SK-N-SH (cell line): ENCODE data around the gene TASOR2.

Source experiments
- CHD2 ChIP-seq: fragments of 150-350 bp; IDR thresholded peaks from 2 replicates; pipeline ENCODE4 v1.6.1; 2018; ENCODE audit warnings: low read length; ENCODE audit not compliant: partially characterized antibody
- CTCF ChIP-seq: fragments of 200-600 bp; sonication (generic); IDR thresholded peaks from 2 replicates; pipeline ENCODE4 v1.6.1; 2017; ENCODE audit warnings: antibody characterized with exemption, mild to moderate bottlenecking, moderate library complexity
- EP300 ChIP-seq, 2 experiments: IDR thresholded peaks; 2 replicates each; pipeline versions ENCODE4 v1.4.0 to v1.6.1; 2012; ENCODE audit warnings: borderline replicate concordance in 1 of 2, low read depth in 1 of 2, low read length in 1 of 2
- FOXJ3 ChIP-seq: sonication (generic); formaldehyde crosslinking; IDR thresholded peaks from 2 replicates; pipeline ENCODE4 v1.5.1; 2020; ENCODE audit warnings: mild to moderate bottlenecking, missing genetic modification reagents
- GABPA ChIP-seq: IDR thresholded peaks from 2 replicates; pipeline ENCODE4 v1.4.0; 2012; ENCODE audit warnings: low read depth, mild to moderate bottlenecking
- JUND ChIP-seq: IDR thresholded peaks from 2 replicates; pipeline ENCODE4 v1.4.0; 2012
- MAX ChIP-seq: IDR thresholded peaks from 2 replicates; pipeline ENCODE4 v1.4.0; 2012; ENCODE audit warnings: low read depth
- MEF2A ChIP-seq: IDR thresholded peaks from 2 replicates; pipeline ENCODE4 v1.4.0; 2012; ENCODE audit warnings: low read depth, borderline replicate concordance
- POLR2AphosphoS5 ChIP-seq: IDR thresholded peaks from 2 replicates; pipeline ENCODE4 v1.6.1; 2012; ENCODE audit warnings: low read depth, low read length
- REST ChIP-seq: IDR thresholded peaks from 2 replicates; pipeline ENCODE4 v1.6.1; 2012; ENCODE audit warnings: mild to moderate bottlenecking, low read depth, low read length, moderate library complexity
- RFX5 ChIP-seq: IDR thresholded peaks from 2 replicates; pipeline ENCODE4 v1.6.1; 2012; ENCODE audit warnings: mild to moderate bottlenecking, improper control_type of control experiment, low read length
- TEAD4 ChIP-seq: IDR thresholded peaks from 2 replicates; pipeline ENCODE4 v1.4.0; 2012; ENCODE audit warnings: mild to moderate bottlenecking, borderline replicate concordance; ENCODE audit not compliant: insufficient read depth
- USF2 ChIP-seq: fragments of 150-350 bp; IDR thresholded peaks from 2 replicates; pipeline ENCODE4 v1.6.1; 2017; ENCODE audit warnings: antibody characterized with exemption, low read length, low read depth, borderline replicate concordance
- YY1 ChIP-seq: IDR thresholded peaks from 2 replicates; pipeline ENCODE4 v1.4.0; 2012; ENCODE audit warnings: low read depth, mild to moderate bottlenecking

- TF ChIP-seq USF2 (no peak), JUND (no peak), TEAD4 (no peak), MAX (no peak), MEF2A (no peak), CTCF (no peak), POLR2AphosphoS5 (no peak), EP300 (IDR thresholded peaks at IDR 0.05; ENCODE audit: borderline replicate concordance in 1 of 2, low read depth in 1 of 2, low read length in 1 of 2) (no peak), YY1 (no peak), CHD2 (no peak), RFX5 (no peak), FOXJ3 (CRISPR knock-in tag) (no peak), REST (no peak), GABPA (no peak)
Observed at GRCh38 chr10:5648494-5649457, 35.9 kb upstream of the TASOR2 start.
